Fibroblast of lung (primary cell): ENCODE results near the gene REPIN1.

Experiments used
- EZH2 ChIP-seq: IDR thresholded peaks from 2 replicates; pipeline ENCODE4 v1.5.1; 2012; ENCODE audit warnings: low read length, control low read depth, mild to moderate bottlenecking; ENCODE audit errors: missing control alignments
- TF ChIP-seq, protein P1 (sequence below), 2 donors: IDR thresholded peaks in 1 of 2; conservative IDR thresholded peaks in 1 of 2; 1 replicate in 1 of 2; 2 replicates in 1 of 2; pipeline ENCODE4 v1.5.1; 2011 to 2012; ENCODE audit warnings: low read length in 2 of 2, control low read depth in 1 of 2, inconsistent platforms in 1 of 2, low read depth in 1 of 2, mild to moderate bottlenecking in 1 of 2

DNA sequence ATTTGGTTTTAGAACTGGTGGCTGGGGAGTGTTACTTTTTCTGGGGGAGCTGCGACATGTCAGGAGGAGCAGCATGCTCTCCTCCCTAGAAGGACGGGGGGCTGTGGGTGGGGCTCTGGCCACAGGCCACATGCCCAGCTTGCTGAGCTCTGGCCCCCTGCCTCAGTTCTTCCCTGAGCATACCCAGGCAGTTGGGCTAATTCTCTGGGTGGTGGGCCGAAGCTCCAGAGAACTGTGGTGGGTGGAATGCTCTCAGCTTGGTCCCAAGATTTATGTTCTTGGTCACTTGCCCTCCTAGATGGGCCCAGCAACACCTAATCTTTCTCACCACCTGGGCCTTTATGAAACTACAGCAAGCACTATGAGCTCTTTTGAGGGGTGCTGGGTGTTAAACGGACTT lies 5.4 kb downstream of the REPIN1 start:
- TF ChIP-seq, protein P1, sequence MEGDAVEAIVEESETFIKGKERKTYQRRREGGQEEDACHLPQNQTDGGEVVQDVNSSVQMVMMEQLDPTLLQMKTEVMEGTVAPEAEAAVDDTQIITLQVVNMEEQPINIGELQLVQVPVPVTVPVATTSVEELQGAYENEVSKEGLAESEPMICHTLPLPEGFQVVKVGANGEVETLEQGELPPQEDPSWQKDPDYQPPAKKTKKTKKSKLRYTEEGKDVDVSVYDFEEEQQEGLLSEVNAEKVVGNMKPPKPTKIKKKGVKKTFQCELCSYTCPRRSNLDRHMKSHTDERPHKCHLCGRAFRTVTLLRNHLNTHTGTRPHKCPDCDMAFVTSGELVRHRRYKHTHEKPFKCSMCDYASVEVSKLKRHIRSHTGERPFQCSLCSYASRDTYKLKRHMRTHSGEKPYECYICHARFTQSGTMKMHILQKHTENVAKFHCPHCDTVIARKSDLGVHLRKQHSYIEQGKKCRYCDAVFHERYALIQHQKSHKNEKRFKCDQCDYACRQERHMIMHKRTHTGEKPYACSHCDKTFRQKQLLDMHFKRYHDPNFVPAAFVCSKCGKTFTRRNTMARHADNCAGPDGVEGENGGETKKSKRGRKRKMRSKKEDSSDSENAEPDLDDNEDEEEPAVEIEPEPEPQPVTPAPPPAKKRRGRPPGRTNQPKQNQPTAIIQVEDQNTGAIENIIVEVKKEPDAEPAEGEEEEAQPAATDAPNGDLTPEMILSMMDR (conservative IDR thresholded peaks at IDR 0.05 in 1 of 2, IDR thresholded peaks at IDR 0.05 in 1 of 2; ENCODE audit: low read depth in 1 of 2, low read length in 2 of 2) = no peak
- TF ChIP-seq EZH2 = no peak
